B cell (primary cell): ENCODE results near the gene MLLT11. TPM values are rescaled to one million over a fixed set of nuclear protein-coding genes. Genes with fewer than 3 reads are reported as not detected.

Experiments
- ATAC-seq: fragments of 200-7000 bp; cut with Tn5 transposase; one replicate; pipeline ENCODE4 v1.10.0; 2021; ENCODE audit warnings: low read depth, mild to moderate bottlenecking, moderate number of reproducible peaks, moderate library complexity
- CTCF ChIA-PET: fragments of 350-600 bp; sonication (Branson Sonifier 250); formaldehyde crosslinking; loops from one replicate; lab custom pipeline; 2021; ENCODE audit warnings: antibody characterized with exemption, inconsistent platforms; lab: Charles Lee
- POLR2A ChIA-PET: fragments of 350-600 bp; sonication (Branson Sonifier 250); formaldehyde crosslinking; loops from one replicate; lab custom pipeline; 2021; ENCODE audit warnings: antibody characterized with exemption; lab: Charles Lee
- DNase-seq: peaks from one replicate; pipeline ENCODE4 v3.0.0; 2013
- H2AFZ ChIP-seq: 2 replicates; pipeline ENCODE4 v1.6.1; 2012; ENCODE audit warnings: mild to moderate bottlenecking, low read depth, low read length; ENCODE audit not compliant: insufficient read depth, poor library complexity, severe bottlenecking
- H3K27ac ChIP-seq, 2 donors: 1 replicate in 1 of 2; 2 replicates in 1 of 2; pipeline ENCODE4 v1.5.1; 2012 to 2013; ENCODE audit warnings: low read length in 2 of 2, mild to moderate bottlenecking in 2 of 2, moderate library complexity in 1 of 2
- H3K27me3 ChIP-seq, 4 experiments: fragments of 200-600 bp in 1 of 4; sonication (generic) in 1 of 4; replicated peaks in 1 of 4; 1 replicate in 2 of 4; 2 replicates in 2 of 4; pipeline versions ENCODE4 v1.6.1 to v1.7.0; 2013 to 2016; ENCODE audit warnings: low read length in 3 of 4, mild to moderate bottlenecking in 2 of 4, mixed read lengths in 1 of 4, moderate library complexity in 1 of 4; ENCODE audit not compliant: insufficient read depth in 4 of 4, control insufficient read depth in 3 of 4; ENCODE audit errors: control extremely low read depth in 1 of 4
- H3K36me3 ChIP-seq, 2 experiments: replicated peaks in 1 of 2; 1 replicate in 1 of 2; 2 replicates in 1 of 2; pipeline versions ENCODE4 v1.6.1 to v1.7.1; 2013; ENCODE audit warnings: low read length in 1 of 2; ENCODE audit not compliant: insufficient read depth in 2 of 2, control insufficient read depth in 1 of 2; ENCODE audit errors: control extremely low read depth in 1 of 2, extremely low read depth in 1 of 2
- H3K4me1 ChIP-seq, 2 donors: fragments of 200-600 bp in 1 of 2; sonication (generic) in 1 of 2; 1 replicate in 1 of 2; 2 replicates in 1 of 2; pipeline versions ENCODE4 v1.5.1 to v1.6.1; 2013 to 2017; ENCODE audit warnings: low read length in 2 of 2; ENCODE audit not compliant: control insufficient read depth in 2 of 2, insufficient read depth in 2 of 2
- H3K4me2 ChIP-seq: replicated peaks from 2 replicates; pipeline ENCODE3; 2012; ENCODE audit warnings: mild to moderate bottlenecking, low read depth, low read length; ENCODE audit not compliant: poor library complexity, severe bottlenecking
- H3K4me3 ChIP-seq, 5 experiments: fragments of 200-600 bp in 1 of 5; sonication (generic) in 1 of 5; 1 replicate in 3 of 5; 2 replicates in 2 of 5; pipeline versions ENCODE4 v1.5.1 to v1.7.0; 2011 to 2016; ENCODE audit warnings: low read length in 4 of 5, mild to moderate bottlenecking in 4 of 5, low read depth in 2 of 5, control low read depth in 1 of 5, moderate library complexity in 1 of 5; ENCODE audit not compliant: insufficient read depth in 1 of 5; ENCODE audit errors: control extremely low read depth in 1 of 5, extremely low read depth in 1 of 5
- H3K79me2 ChIP-seq: fragments of 200-600 bp; sonication (generic); one replicate; pipeline ENCODE4 v1.6.0; 2016; ENCODE audit warnings: low read length; ENCODE audit not compliant: control insufficient read depth, insufficient read depth
- H3K9ac ChIP-seq: fragments of 200-600 bp; sonication (generic); 2 replicates; pipeline ENCODE4 v1.6.1; 2017; ENCODE audit warnings: mild to moderate bottlenecking, low read length, moderate library complexity
- H3K9me3 ChIP-seq, 3 donors: one replicate each; pipeline versions ENCODE4 v1.6.1 to v1.7.1; 2013; ENCODE audit warnings: low read length in 2 of 3; ENCODE audit not compliant: control insufficient read depth in 2 of 3, insufficient read depth in 1 of 3; ENCODE audit errors: control extremely low read depth in 1 of 3
- H4K20me1 ChIP-seq: 2 replicates; pipeline ENCODE4 v1.6.0; 2012; ENCODE audit warnings: mild to moderate bottlenecking, low read length; ENCODE audit not compliant: insufficient read depth, control insufficient read depth, poor library complexity, severe bottlenecking
- H3K27ac Mint-ChIP-seq: one replicate; pipeline ENCODE4 v1.8.0; 2021; ENCODE audit warnings: mixed read lengths
- H3K27me3 Mint-ChIP-seq: one replicate; pipeline ENCODE4 v1.8.0; 2021; ENCODE audit warnings: mixed read lengths
- H3K4me1 Mint-ChIP-seq: one replicate; pipeline ENCODE4 v1.8.0; 2021; ENCODE audit warnings: mixed read lengths
- H3K4me3 Mint-ChIP-seq: one replicate; pipeline ENCODE4 v1.8.0; 2021; ENCODE audit warnings: mixed read lengths
- H3K9me3 Mint-ChIP-seq: one replicate; pipeline ENCODE4 v1.8.0; 2022; ENCODE audit warnings: mixed read lengths; ENCODE audit not compliant: insufficient read depth
- CTCF ChIP-seq: fragments of 200-600 bp; IDR thresholded peaks from one replicate; pipeline ENCODE4 v1.8.0; 2022; ENCODE audit warnings: antibody characterized with exemption, mild to moderate bottlenecking
- EZH2 ChIP-seq: IDR thresholded peaks from 2 replicates; pipeline ENCODE4 v1.6.1; 2012; ENCODE audit warnings: borderline replicate concordance, low read depth, mild to moderate bottlenecking, moderate library complexity, low read length; ENCODE audit not compliant: insufficient read depth, poor library complexity, severe bottlenecking
- WGBS: methylation state at CpG from one replicate; pipeline ENCODE4 v1.1.5; 2013; ENCODE audit warnings: missing lambda C conversion rate; ENCODE audit not compliant: insufficient coverage; 5-methylcytosine and 5-hydroxymethylcytosine counted together
- intact Hi-C: fragments of 100-400 bp; cut with micrococcal nuclease; formaldehyde crosslinking; loops from one replicate; pipeline ENCODE4 v1.10.0; 2022
- polyA plus RNA-seq: library from polyadenylated mRNA; depleted of rRNA; stranded (reverse); fragments of >200 nt; gene quantifications from 2 replicates; pipeline ENCODE4 v1.2.3, GENCODE V29; 2012
- total RNA-seq, 2 donors: library from RNA; stranded (reverse); fragments of 120-200 nt in 1 of 2; gene quantifications; 1 replicate in 1 of 2; 2 replicates in 1 of 2; pipeline versions ENCODE4 v1.2.3 to v1.2.4, GENCODE V29; 2013 to 2022

The MLLT11 gene
- total and polyA plus RNA-seq, 2 donors (not counting 1 experiment from before 2014, with no cell fraction given): 1.1 to 2.4 TPM

- H3K9me3 ChIP-seq: no peaks in the 10 kb centered on the region
- no peaks in the 10 kb centered on the region for H3K4me1 ChIP-seq
- no peaks in the 10 kb centered on the region for H3K79me2 ChIP-seq
- H3K27me3 Mint-ChIP-seq: no peaks in the 10 kb centered on the region
- H3K27ac Mint-ChIP-seq: no peak overlapping the region
- H4K20me1 ChIP-seq: no peaks in the 10 kb centered on the region
- no peak overlapping the region for H3K4me3 Mint-ChIP-seq
- TF ChIP-seq EZH2 (no peak), CTCF (no peak)
- no peak for DNase-seq
- H3K4me2 ChIP-seq: no peak overlapping the region
- no peak for ATAC-seq
- no peak overlapping the region for H3K4me3 ChIP-seq
- peaks cover 0 to 1% of the 10 kb centered on the region in 2 experiments for H3K36me3 ChIP-seq
- no peak overlapping the region for H2AFZ ChIP-seq
- ChIA-PET POLR2A (interaction anchor here (0.6 kb wide), 1 partner anchor 8 kb away, joined by 3 read pairs; no protein-coding TSS in a partner anchor), CTCF (interaction anchor here (0.6 to 10.3 kb wide), 2 partner anchors 17 to 57 kb away, joined by 4 to 227 read pairs; partner anchors contain the start of gene TNFAIP8L2)
- intact Hi-C loops: loop anchor here (2.0 kb wide), 1 partner anchor 39 kb away; the partner anchor contains the start of gene CDC42SE1
- H3K9ac ChIP-seq: no peak overlapping the region
- H3K27me3 ChIP-seq: no peaks in the 10 kb centered on the region
- no peaks in the 10 kb centered on the region for H3K4me1 Mint-ChIP-seq
- WGBS: no CpG with 5 or more reads among the region's 1 CpG
- no peaks in the 10 kb centered on the region for H3K9me3 Mint-ChIP-seq
- H3K27ac ChIP-seq: no peak overlapping the region
These were observed 37.9 kb downstream of the MLLT11 start for GRCh38 chr1:151098126-151098525.

- H2AFZ ChIP-seq: no peak overlapping the region
- CTCF ChIA-PET: interaction anchor here (0.7 to 10.3 kb wide), 2 partner anchors 50 to 158 kb away, joined by 4 to 227 read pairs; partner anchors contain the start of gene TNFAIP8L2
- peaks cover 0 to 18% of the 10 kb centered on the region in 2 experiments for H3K36me3 ChIP-seq
- H3K9me3 ChIP-seq: no peaks in the 10 kb centered on the region
- DNase-seq (no peak), ATAC-seq (no peak)
- Mint-ChIP-seq H3K9me3 (no peaks in the 10 kb centered on the region), H3K27ac (no peak overlapping the region), H3K4me1 (no peaks in the 10 kb centered on the region), H3K27me3 (no peaks in the 10 kb centered on the region), H3K4me3 (no peak overlapping the region)
- no peaks in the 10 kb centered on the region for H3K27me3 ChIP-seq
- H3K4me2 ChIP-seq: no peak overlapping the region
- no peaks in the 10 kb centered on the region for H4K20me1 ChIP-seq
- H3K27ac ChIP-seq: no peak overlapping the region
- intact Hi-C loops: no loop called here
- no peak for TF ChIP-seq EZH2
- H3K4me1 ChIP-seq: no peaks in the 10 kb centered on the region
- POLR2A ChIA-PET: no interaction called here
- no peaks in the 10 kb centered on the region for H3K79me2 ChIP-seq
- no peak overlapping the region for H3K9ac ChIP-seq
- no peak overlapping the region for H3K4me3 ChIP-seq
These were observed 44.4 kb downstream of the MLLT11 start for GRCh38 chr1:151104630-151105029.
